GM12878 (cell line): ENCODE results near the gene HAGHL. TPM values are rescaled to one million over a fixed set of nuclear protein-coding genes. Genes with fewer than 3 reads are reported as not detected.
A peak's percentile ranks its signal among the peaks of the same experiment; 100 is the strongest.

Experiments used
- ATAC-seq: fragments of 200-7000 bp; cut with Tn5 transposase; 3 replicates; pipeline ENCODE4 v1.9.1; 2020; ENCODE audit warnings: mild to moderate bottlenecking, moderate library complexity
- BruUV-seq: library from RNA; stranded (reverse); fragments of 400-500 nt; replicated peaks from 2 replicates; lab custom pipeline; 2021; lab: Mats Ljungman, UMichigan
- CTCF ChIA-PET: fragments of 300-600 bp; sonication (Branson Sonifier 250); formaldehyde crosslinking; extraction: SDS; loops from one replicate; lab custom pipeline; 2021; ENCODE audit warnings: inconsistent platforms; lab: Yijun Ruan, JAX
- POLR2A ChIA-PET: fragments of 350-600 bp; formaldehyde crosslinking; extraction: SDS; loops from one replicate; lab custom pipeline; 2021; ENCODE audit warnings: inconsistent platforms; lab: Charles Lee
- RAD21 ChIA-PET: fragments of 300-600 bp; sonication (Branson Sonifier 250); formaldehyde crosslinking; loops from one replicate; lab custom pipeline; 2023; ENCODE audit warnings: antibody characterized with exemption; ENCODE audit not compliant: unreplicated experiment; lab: Charles Lee
- SMC1A ChIA-PET: fragments of 300-600 bp; sonication (Branson Sonifier 250); formaldehyde crosslinking; loops from one replicate; lab custom pipeline; 2023; ENCODE audit not compliant: unreplicated experiment, uncharacterized antibody; lab: Charles Lee
- DNase-seq: peaks from one replicate; pipeline ENCODE4 v3.0.0-alpha.2; 2011; ENCODE audit warnings: low read depth, low spot score
- FAIRE-seq: peaks from 3 replicates; lab custom pipeline; 2011; peaks lifted over from hg19 to GRCh38; lab: Jason Lieb, UNC
- H2AFZ ChIP-seq: 2 replicates; pipeline ENCODE4 v1.6.0; 2011; ENCODE audit warnings: low read depth, low read length, control low read depth; ENCODE audit not compliant: control insufficient read depth
- H3K27ac ChIP-seq: 2 replicates; pipeline ENCODE4 v1.5.1; 2011; ENCODE audit warnings: control low read depth; ENCODE audit not compliant: control insufficient read depth, insufficient read depth
- H3K27me3 ChIP-seq, 2 experiments: replicated peaks in 1 of 2; 2 replicates each; pipeline versions ENCODE4 v1.6.0 to v1.6.1; 2011; ENCODE audit warnings: low read length in 1 of 2; ENCODE audit not compliant: control insufficient read depth in 2 of 2, insufficient read depth in 2 of 2
- H3K36me3 ChIP-seq, 2 experiments: 2 replicates each; pipeline ENCODE4 v1.5.1; 2011; ENCODE audit warnings: low read length in 1 of 2; ENCODE audit not compliant: control insufficient read depth in 2 of 2, insufficient read depth in 2 of 2
- H3K4me1 ChIP-seq: 2 replicates; pipeline ENCODE4 v1.6.1; 2011; ENCODE audit warnings: mild to moderate bottlenecking, low read length, moderate library complexity, mixed read lengths; ENCODE audit not compliant: control insufficient read depth, insufficient read depth
- H3K4me2 ChIP-seq: 2 replicates; pipeline ENCODE4 v1.6.0; 2011; ENCODE audit warnings: control low read depth; ENCODE audit not compliant: control insufficient read depth, insufficient read depth
- H3K4me3 ChIP-seq: fragments of 200-600 bp; sonication (generic); 2 replicates; pipeline ENCODE4 v1.5.1; 2016
- H3K79me2 ChIP-seq: 2 replicates; pipeline ENCODE4 v1.6.0; 2011; ENCODE audit warnings: low read length; ENCODE audit not compliant: control insufficient read depth, insufficient read depth
- H3K9ac ChIP-seq: 2 replicates; pipeline ENCODE4 v1.8.0; 2011; ENCODE audit warnings: low read length, control low read depth, mixed read lengths; ENCODE audit not compliant: control insufficient read depth, insufficient read depth
- H3K9me3 ChIP-seq: replicated peaks from 3 replicates; pipeline ENCODE4 v1.5.1; 2011; ENCODE audit warnings: mild to moderate bottlenecking, low read length; ENCODE audit not compliant: control insufficient read depth, insufficient read depth
- H4K20me1 ChIP-seq: 2 replicates; pipeline ENCODE4 v1.6.0; 2011; ENCODE audit not compliant: control insufficient read depth, insufficient read depth
- E4F1 ChIP-seq: fragments of 450-650 bp; IDR thresholded peaks from 2 replicates; pipeline ENCODE4 v1.6.1; 2018; ENCODE audit warnings: borderline replicate concordance, mild to moderate bottlenecking; ENCODE audit not compliant: partially characterized antibody
- KLF5 ChIP-seq: fragments of 450-650 bp; IDR thresholded peaks from 2 replicates; pipeline ENCODE4 v1.6.1; 2014; ENCODE audit warnings: mild to moderate bottlenecking; ENCODE audit not compliant: partially characterized antibody
- STAT3 ChIP-seq: IDR thresholded peaks from 2 replicates; pipeline ENCODE4 v1.6.1; 2011; ENCODE audit warnings: low read depth, low read length, improper control_type of control experiment
- SUZ12 ChIP-seq: fragments of 200-600 bp; sonication (generic); IDR thresholded peaks from one replicate; pipeline ENCODE4 v1.6.1; 2018; ENCODE audit warnings: antibody characterized with exemption, mild to moderate bottlenecking; ENCODE audit not compliant: unreplicated experiment
- ZNF622 ChIP-seq: fragments of 450-650 bp; IDR thresholded peaks from 2 replicates; pipeline ENCODE4 v1.6.1; 2017; ENCODE audit warnings: mild to moderate bottlenecking, inconsistent platforms
- WGBS: methylation state at CpG from one replicate; pipeline ENCODE4 v1.1.6; 2016; ENCODE audit warnings: low lambda C conversion rate; ENCODE audit not compliant: insufficient replicate concordance, insufficient coverage; ENCODE audit errors: missing lambda C conversion rate; 5-methylcytosine and 5-hydroxymethylcytosine counted together
- in situ Hi-C: fragments of 300-500 bp; cut with MboI; formaldehyde crosslinking; loops from 9 replicates; pipeline ENCODE4 v1.14.3; 2018; ENCODE audit warnings: mixed read lengths
- intact Hi-C: fragments of 100-400 bp; cut with micrococcal nuclease; formaldehyde crosslinking; loops from one replicate; pipeline ENCODE4 v1.14.2; 2022; ENCODE audit not compliant: unreplicated experiment
- polyA plus RNA-seq, 11 experiments: library from polyadenylated mRNA; depleted of rRNA in 4 of 11; unstranded in 6 of 11; stranded (reverse) in 5 of 11; fragments of >200 nt; fragmentation: Nextera tagmentation in 4 of 11; fragmentation: Illumina TruSeq in 1 of 11; extraction: Ambion mirVana in 4 of 11; extraction: Trizol in 1 of 11; gene quantifications; 1 replicate in 1 of 11; 2 replicates in 10 of 11; pipeline versions ENCODE4 v1.2.1 to v1.2.3, GENCODE V29; 2011 to 2016; ENCODE audit warnings: inconsistent platforms in 2 of 11, missing spikeins in 2 of 11, low read depth in 1 of 11
- total RNA-seq, 4 experiments: library from RNA; depleted of rRNA in 3 of 4; stranded (reverse); fragments of >200 nt in 3 of 4; fragmentation: Illumina TruSeq in 1 of 4; extraction: Trizol in 1 of 4; gene quantifications; 2 replicates each; pipeline versions ENCODE4 v1.2.1 to v1.2.3, GENCODE V29; 2013 to 2021
- TF ChIP-seq, protein P1 (sequence below): fragments of 450-650 bp; IDR thresholded peaks from 2 replicates; pipeline ENCODE4 v1.6.1; 2016; ENCODE audit warnings: mild to moderate bottlenecking
- TF ChIP-seq, protein P2 (sequence below): fragments of 450-650 bp; IDR thresholded peaks from 2 replicates; pipeline ENCODE4 v1.6.1; 2017; ENCODE audit warnings: low read depth, mild to moderate bottlenecking, moderate library complexity

Gene HAGHL
- total and polyA plus RNA-seq, 10 of the 15 experiments (the other 5 are each of a cell fraction or from before 2014, with no cell fraction given), result 0.23 to 44.6 (median 16.4) TPM

DNA sequence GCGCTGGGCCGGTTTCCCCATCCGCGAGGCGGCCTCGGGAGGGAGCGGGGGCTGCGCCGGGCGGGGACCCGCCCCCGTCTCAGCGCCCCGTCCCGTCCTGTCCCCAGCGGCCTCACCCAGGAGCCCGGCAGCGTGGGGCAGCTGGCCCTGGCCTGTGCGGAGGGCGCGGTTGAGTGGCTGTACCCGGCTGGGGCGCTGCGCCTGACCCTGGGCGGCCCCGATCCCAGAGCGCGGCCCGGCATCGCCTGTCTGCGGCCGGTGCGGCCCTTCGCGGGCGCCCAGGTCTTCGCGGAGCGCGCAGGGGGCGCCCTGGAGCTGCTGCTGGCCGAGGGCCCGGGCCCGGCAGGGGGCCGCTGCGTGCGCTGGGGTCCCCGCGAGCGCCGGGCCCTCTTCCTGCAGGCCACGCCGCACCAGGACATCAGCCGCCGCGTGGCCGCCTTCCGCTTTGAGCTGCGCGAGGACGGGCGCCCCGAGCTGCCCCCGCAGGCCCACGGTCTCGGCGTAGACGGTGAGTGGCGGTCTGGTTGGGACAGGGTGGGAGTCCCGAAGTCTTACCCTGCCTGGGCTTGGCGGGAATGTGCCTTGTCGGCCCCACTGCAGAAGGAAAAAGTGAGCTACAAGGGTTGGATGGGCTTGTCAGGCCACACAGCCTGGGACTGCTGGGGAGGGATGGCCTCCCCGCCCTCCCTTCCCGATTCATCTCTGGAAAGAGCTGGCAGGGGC is 11.3 kb upstream of the HAGHL start (continued):
- TF ChIP-seq, protein P1, sequence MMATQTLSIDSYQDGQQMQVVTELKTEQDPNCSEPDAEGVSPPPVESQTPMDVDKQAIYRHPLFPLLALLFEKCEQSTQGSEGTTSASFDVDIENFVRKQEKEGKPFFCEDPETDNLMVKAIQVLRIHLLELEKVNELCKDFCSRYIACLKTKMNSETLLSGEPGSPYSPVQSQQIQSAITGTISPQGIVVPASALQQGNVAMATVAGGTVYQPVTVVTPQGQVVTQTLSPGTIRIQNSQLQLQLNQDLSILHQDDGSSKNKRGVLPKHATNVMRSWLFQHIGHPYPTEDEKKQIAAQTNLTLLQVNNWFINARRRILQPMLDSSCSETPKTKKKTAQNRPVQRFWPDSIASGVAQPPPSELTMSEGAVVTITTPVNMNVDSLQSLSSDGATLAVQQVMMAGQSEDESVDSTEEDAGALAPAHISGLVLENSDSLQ, result no peak
- TF ChIP-seq KLF5 (no peak), E4F1 (no peak)
- TF ChIP-seq, protein P2, sequence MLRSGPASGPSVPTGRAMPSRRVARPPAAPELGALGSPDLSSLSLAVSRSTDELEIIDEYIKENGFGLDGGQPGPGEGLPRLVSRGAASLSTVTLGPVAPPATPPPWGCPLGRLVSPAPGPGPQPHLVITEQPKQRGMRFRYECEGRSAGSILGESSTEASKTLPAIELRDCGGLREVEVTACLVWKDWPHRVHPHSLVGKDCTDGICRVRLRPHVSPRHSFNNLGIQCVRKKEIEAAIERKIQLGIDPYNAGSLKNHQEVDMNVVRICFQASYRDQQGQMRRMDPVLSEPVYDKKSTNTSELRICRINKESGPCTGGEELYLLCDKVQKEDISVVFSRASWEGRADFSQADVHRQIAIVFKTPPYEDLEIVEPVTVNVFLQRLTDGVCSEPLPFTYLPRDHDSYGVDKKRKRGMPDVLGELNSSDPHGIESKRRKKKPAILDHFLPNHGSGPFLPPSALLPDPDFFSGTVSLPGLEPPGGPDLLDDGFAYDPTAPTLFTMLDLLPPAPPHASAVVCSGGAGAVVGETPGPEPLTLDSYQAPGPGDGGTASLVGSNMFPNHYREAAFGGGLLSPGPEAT, result no peak

DNA sequence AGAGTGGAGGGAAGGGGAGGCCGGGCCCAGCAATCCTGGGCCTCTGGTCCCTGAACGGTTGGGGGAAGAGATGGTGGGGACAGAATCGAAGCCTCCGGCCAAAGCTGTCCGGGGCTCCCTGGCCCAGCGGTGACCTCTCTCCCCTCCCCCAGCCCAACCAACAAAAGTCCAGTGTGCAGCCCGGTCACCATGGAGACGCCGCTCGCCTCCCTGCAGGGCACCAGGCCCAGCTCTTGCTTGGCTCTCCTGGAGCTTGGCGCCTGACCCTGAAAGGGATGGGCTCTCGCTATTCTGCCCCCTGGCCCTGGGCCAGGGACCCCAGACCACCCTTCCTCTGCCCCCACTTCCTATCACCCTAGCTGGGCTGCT is 10.7 kb upstream of the HAGHL start:
- intact Hi-C loops (no loop called here), in situ Hi-C loops (no loop called here)
- FAIRE-seq, result no peak
- WGBS, result 34% methylated on average over 11 of the region's 12 CpGs
- no peak overlapping the region for H3K4me2 ChIP-seq
- no peak overlapping the region for H3K27ac ChIP-seq
- H3K9me3 ChIP-seq, result no peaks in the 10 kb centered on the region
- H3K4me3 ChIP-seq, result no peak overlapping the region
- H2AFZ ChIP-seq, result no peak overlapping the region
- 0 out of 2 replicates have a peak, but pooled peaks cover 2% of the 10 kb centered on the region for H4K20me1 ChIP-seq
- ChIA-PET RAD21 (no interaction called here), POLR2A (interaction anchor here (1.6 to 2.4 kb wide), 2 partner anchors 21 to 72 kb away, joined by 4 to 7 read pairs; partner anchors contain the start of genes CHTF18 and RPUSD1), SMC1A (interaction anchor here (0.7 kb wide), 1 partner anchor 16 kb away, joined by 3 read pairs; no protein-coding TSS in a partner anchor)
- no TSS peak for BruUV-seq
- no peaks in the 10 kb centered on the region for H3K27me3 ChIP-seq
- no peak for DNase-seq
- no peaks in the 10 kb centered on the region for H3K79me2 ChIP-seq
- no peak overlapping the region for H3K9ac ChIP-seq
- no peak for ATAC-seq
- TF ChIP-seq STAT3, result no peak
- TF ChIP-seq ZNF622, result no peak
- peak; percentile 4 for TF ChIP-seq SUZ12
- TF ChIP-seq, all 136 proteins: peak for 1
- CTCF ChIA-PET, result interaction anchor here (1.9 to 2.2 kb wide), 3 partner anchors 21 to 69 kb away, joined by 5 to 9 read pairs (median 6); partner anchors contain the start of gene CIAO3
- no peaks in the 10 kb centered on the region for H3K36me3 ChIP-seq
- peaks cover 10% of the 10 kb centered on the region for H3K4me1 ChIP-seq
